Measurements from ENCODE around the gene ETFA. TPM values are rescaled to one million over a fixed set of nuclear protein-coding genes. Genes with fewer than 3 reads are reported as not detected.
"Not testable (repeated sequence)": the region's sequence is repeated elsewhere in the genome, so short reads cannot be mapped to it uniquely, and the experiment has no call there.

Gene ETFA
- total RNA-seq, 1 donor from 2014 or later: 157 TPM

- H3K27ac Mint-ChIP-seq: no peak overlapping the region
- H3K36me3 Mint-ChIP-seq (ENCODE audit: low read depth): peaks cover 62% of the 10 kb centered on the region
- H3K27me3 Mint-ChIP-seq (ENCODE audit: low read depth): no peaks in the 10 kb centered on the region
- H3K4me3 Mint-ChIP-seq (ENCODE audit: low read depth): no peak overlapping the region
- H3K9me3 Mint-ChIP-seq: peaks cover 9% of the 10 kb centered on the region
- H3K4me1 Mint-ChIP-seq (ENCODE audit: low read depth): no peaks in the 10 kb centered on the region
- no peak for DNase-seq (ENCODE audit: low spot score)
- intact Hi-C loops (cut with micrococcal nuclease): no loop called here
These were observed 37.0 kb downstream of the ETFA start for GRCh38 chr15:76274226-76274625.

- Mint-ChIP-seq H3K27me3 (ENCODE audit: low read depth) (no peaks in the 10 kb centered on the region), H3K27ac (no peak overlapping the region), H3K4me3 (ENCODE audit: low read depth) (no peak overlapping the region), H3K4me1 (ENCODE audit: low read depth) (no peaks in the 10 kb centered on the region), H3K36me3 (ENCODE audit: low read depth) (peaks cover 65% of the 10 kb centered on the region), H3K9me3 (peaks cover 34% of the 10 kb centered on the region)
- DNase-seq (ENCODE audit: low spot score): no peak
- intact Hi-C loops (cut with micrococcal nuclease): no loop called here
These were observed 40.4 kb downstream of the ETFA start for GRCh38 chr15:76270876-76271275.

- no peak for DNase-seq (ENCODE audit: low spot score)
- peaks cover 70% of the 10 kb centered on the region for H3K9me3 Mint-ChIP-seq
- H3K27me3 Mint-ChIP-seq (ENCODE audit: low read depth): no peaks in the 10 kb centered on the region
- H3K4me1 Mint-ChIP-seq (ENCODE audit: low read depth): no peaks in the 10 kb centered on the region
- H3K36me3 Mint-ChIP-seq (ENCODE audit: low read depth): peaks cover 91% of the 10 kb centered on the region
- intact Hi-C loops (cut with micrococcal nuclease): no loop called here
- no peak overlapping the region for H3K27ac Mint-ChIP-seq
- no peak overlapping the region for H3K4me3 Mint-ChIP-seq (ENCODE audit: low read depth)
These were observed 44.2 kb downstream of the ETFA start for GRCh38 chr15:76267077-76267476.

GRCh38 chr15:76265769-76266168 lies 45.5 kb downstream of the ETFA start:
- H3K4me3 Mint-ChIP-seq (ENCODE audit: low read depth); H3K27me3 Mint-ChIP-seq (ENCODE audit: low read depth); intact Hi-C loops (cut with micrococcal nuclease); H3K27ac Mint-ChIP-seq; H3K4me1 Mint-ChIP-seq (ENCODE audit: low read depth); DNase-seq (ENCODE audit: low spot score): not testable (repeated sequence)
- peaks cover 74% of the 10 kb centered on the region for H3K9me3 Mint-ChIP-seq
- peaks cover 95% of the 10 kb centered on the region for H3K36me3 Mint-ChIP-seq (ENCODE audit: low read depth)

GRCh38 chr15:76260246-76260938 lies 50.9 kb downstream of the ETFA start:
- Mint-ChIP-seq H3K4me1 (ENCODE audit: low read depth) (no peaks in the 10 kb centered on the region), H3K27ac (no peak overlapping the region), H3K4me3 (ENCODE audit: low read depth) (no peak overlapping the region), H3K9me3 (peaks cover 35% of the 10 kb centered on the region), H3K36me3 (ENCODE audit: low read depth) (peaks cover 76% of the 10 kb centered on the region), H3K27me3 (ENCODE audit: low read depth) (no peaks in the 10 kb centered on the region)
- intact Hi-C loops (cut with micrococcal nuclease): no loop called here
- DNase-seq (ENCODE audit: low spot score): no peak

- no peaks in the 10 kb centered on the region for H3K27me3 Mint-ChIP-seq (ENCODE audit: low read depth)
- peaks cover 68% of the 10 kb centered on the region for H3K36me3 Mint-ChIP-seq (ENCODE audit: low read depth)
- intact Hi-C loops (cut with micrococcal nuclease): no loop called here
- peaks cover 25% of the 10 kb centered on the region for H3K9me3 Mint-ChIP-seq
- no peak overlapping the region for H3K27ac Mint-ChIP-seq
- H3K4me3 Mint-ChIP-seq (ENCODE audit: low read depth): no peak overlapping the region
- DNase-seq (ENCODE audit: low spot score): no peak
- H3K4me1 Mint-ChIP-seq (ENCODE audit: low read depth): no peaks in the 10 kb centered on the region
These were observed 51.9 kb downstream of the ETFA start for GRCh38 chr15:76259392-76259791.

- intact Hi-C loops (cut with micrococcal nuclease): no loop called here
- H3K9me3 Mint-ChIP-seq: peaks cover 16% of the 10 kb centered on the region
- H3K27ac Mint-ChIP-seq: no peak overlapping the region
- no peaks in the 10 kb centered on the region for H3K4me1 Mint-ChIP-seq (ENCODE audit: low read depth)
- no peak overlapping the region for H3K4me3 Mint-ChIP-seq (ENCODE audit: low read depth)
- no peaks in the 10 kb centered on the region for H3K27me3 Mint-ChIP-seq (ENCODE audit: low read depth)
- no peak for DNase-seq (ENCODE audit: low spot score)
- peaks cover 63% of the 10 kb centered on the region for H3K36me3 Mint-ChIP-seq (ENCODE audit: low read depth)
These were observed 52.8 kb downstream of the ETFA start for GRCh38 chr15:76258460-76258859.

- Mint-ChIP-seq H3K4me3 (ENCODE audit: low read depth) (no peak overlapping the region), H3K27ac (no peak overlapping the region), H3K9me3 (no peaks in the 10 kb centered on the region), H3K4me1 (ENCODE audit: low read depth) (peaks cover 10% of the 10 kb centered on the region), H3K27me3 (ENCODE audit: low read depth) (no peaks in the 10 kb centered on the region), H3K36me3 (ENCODE audit: low read depth) (peaks cover 20% of the 10 kb centered on the region)
- DNase-seq (ENCODE audit: low spot score): no peak
- intact Hi-C loops (cut with micrococcal nuclease): no loop called here
These were observed 57.4 kb downstream of the ETFA start for GRCh38 chr15:76253691-76254473.

GRCh38 chr15:76252249-76252648 lies 59.0 kb downstream of the ETFA start:
- H3K4me1 Mint-ChIP-seq (ENCODE audit: low read depth): peaks cover 10% of the 10 kb centered on the region
- no peak overlapping the region for H3K4me3 Mint-ChIP-seq (ENCODE audit: low read depth)
- DNase-seq (ENCODE audit: low spot score): no peak
- no peaks in the 10 kb centered on the region for H3K27me3 Mint-ChIP-seq (ENCODE audit: low read depth)
- H3K27ac Mint-ChIP-seq: no peak overlapping the region
- H3K36me3 Mint-ChIP-seq (ENCODE audit: low read depth): peaks cover 14% of the 10 kb centered on the region
- no peaks in the 10 kb centered on the region for H3K9me3 Mint-ChIP-seq
- intact Hi-C loops (cut with micrococcal nuclease): no loop called here

GRCh38 chr15:76251717-76252116 lies 59.6 kb downstream of the ETFA start:
- no peak overlapping the region for H3K4me3 Mint-ChIP-seq (ENCODE audit: low read depth)
- no peaks in the 10 kb centered on the region for H3K9me3 Mint-ChIP-seq
- peaks cover 10% of the 10 kb centered on the region for H3K4me1 Mint-ChIP-seq (ENCODE audit: low read depth)
- H3K27ac Mint-ChIP-seq: no peak overlapping the region
- no peaks in the 10 kb centered on the region for H3K27me3 Mint-ChIP-seq (ENCODE audit: low read depth)
- intact Hi-C loops (cut with micrococcal nuclease): no loop called here
- peaks cover 10% of the 10 kb centered on the region for H3K36me3 Mint-ChIP-seq (ENCODE audit: low read depth)
- DNase-seq (ENCODE audit: low spot score): no peak

- Mint-ChIP-seq H3K27me3 (ENCODE audit: low read depth) (no peaks in the 10 kb centered on the region), H3K27ac (no peak overlapping the region), H3K36me3 (ENCODE audit: low read depth) (peaks cover 12% of the 10 kb centered on the region), H3K9me3 (no peaks in the 10 kb centered on the region), H3K4me3 (ENCODE audit: low read depth) (no peak overlapping the region), H3K4me1 (ENCODE audit: low read depth) (no peaks in the 10 kb centered on the region)
- intact Hi-C loops (cut with micrococcal nuclease): no loop called here
- no peak for DNase-seq (ENCODE audit: low spot score)
These were observed 66.1 kb downstream of the ETFA start for GRCh38 chr15:76245072-76245610.

- Mint-ChIP-seq H3K27ac (no peak overlapping the region), H3K36me3 (ENCODE audit: low read depth) (peaks cover 9% of the 10 kb centered on the region), H3K4me3 (ENCODE audit: low read depth) (no peak overlapping the region), H3K27me3 (ENCODE audit: low read depth) (no peaks in the 10 kb centered on the region), H3K4me1 (ENCODE audit: low read depth) (no peaks in the 10 kb centered on the region), H3K9me3 (no peaks in the 10 kb centered on the region)
- DNase-seq (ENCODE audit: low spot score): no peak
- intact Hi-C loops (cut with micrococcal nuclease): no loop called here
These were observed 71.5 kb downstream of the ETFA start for GRCh38 chr15:76239786-76240185.

- Mint-ChIP-seq H3K36me3 (ENCODE audit: low read depth) (peaks cover 5% of the 10 kb centered on the region), H3K9me3 (no peaks in the 10 kb centered on the region), H3K27me3 (ENCODE audit: low read depth) (no peaks in the 10 kb centered on the region), H3K4me1 (ENCODE audit: low read depth) (no peaks in the 10 kb centered on the region), H3K27ac (no peak overlapping the region), H3K4me3 (ENCODE audit: low read depth) (no peak overlapping the region)
- no peak for DNase-seq (ENCODE audit: low spot score)
- intact Hi-C loops (cut with micrococcal nuclease): no loop called here
These were observed 74.9 kb downstream of the ETFA start for GRCh38 chr15:76236350-76236749.
